GM19455 (cell line): ENCODE data around the gene YLPM1.
"Not testable (repeated sequence)": the region's sequence is repeated elsewhere in the genome, so short reads cannot be mapped to it uniquely, and the experiment has no call there.

ENCODE experiments used
- ATAC-seq: cut with Tn5 transposase; IDR thresholded peaks from one replicate; pipeline ENCODE4 v1.9.1; 2021; ENCODE audit not compliant: unreplicated experiment

YLPM1 gene

GRCh38 chr14:74762917-74763802, at the start of gene YLPM1:
YLPM1 (plus strand) TSS chr14:74763316; CDS start chr14:74763490, 174 bp downstream.
- ATAC-seq, result peak; percentile 91

GRCh38 chr14:74713395-74713735, 49.8 kb upstream of the YLPM1 start:
- ATAC-seq, result no peak

- no peak for ATAC-seq
Measured at GRCh38 chr14:74720526-74720925, 42.6 kb upstream of the YLPM1 start.

GRCh38 chr14:74723134-74723533, 40.0 kb upstream of the YLPM1 start:
- no peak for ATAC-seq

GRCh38 chr14:74732387-74732786, 30.7 kb upstream of the YLPM1 start:
- no peak for ATAC-seq

- ATAC-seq, result no peak
Measured at GRCh38 chr14:74733221-74733620, 29.9 kb upstream of the YLPM1 start.

GRCh38 chr14:74735125-74735524, 28.0 kb upstream of the YLPM1 start:
- ATAC-seq, result no peak

GRCh38 chr14:74737753-74738325, 25.3 kb upstream of the YLPM1 start:
- ATAC-seq, result no peak

- no peak for ATAC-seq
Measured at GRCh38 chr14:74739293-74740030, 23.7 kb upstream of the YLPM1 start.

- ATAC-seq, result no peak
Measured at GRCh38 chr14:74747237-74747636, 15.9 kb upstream of the YLPM1 start.

GRCh38 chr14:74754157-74754556, 9.0 kb upstream of the YLPM1 start:
- ATAC-seq, result no peak

GRCh38 chr14:74754899-74755298, 8.2 kb upstream of the YLPM1 start:
- ATAC-seq, result no peak

GRCh38 chr14:74756326-74756725, 6.8 kb upstream of the YLPM1 start:
- no peak for ATAC-seq

GRCh38 chr14:74758505-74758904, 4.6 kb upstream of the YLPM1 start:
- not testable (repeated sequence) for ATAC-seq

- ATAC-seq, result no peak
Measured at GRCh38 chr14:74763803-74764531, 851 bp downstream of the YLPM1 start.

GRCh38 chr14:74765721-74766120, 2.6 kb downstream of the YLPM1 start:
- no peak for ATAC-seq

- no peak for ATAC-seq
Measured at GRCh38 chr14:74771399-74771798, 8.3 kb downstream of the YLPM1 start.

GRCh38 chr14:74784634-74785033, 21.5 kb downstream of the YLPM1 start:
- no peak for ATAC-seq

GRCh38 chr14:74785056-74785613, 22.0 kb downstream of the YLPM1 start:
- ATAC-seq, result no peak

GRCh38 chr14:74786796-74787315, 23.7 kb downstream of the YLPM1 start:
- no peak for ATAC-seq
